Activated T-cell treated with anti-CD3 and anti-CD28 coated beads, Interleukin-2, amount 50 U/mL, for 72 hours (primary cell): ENCODE results near the gene TPST1. TPM values are rescaled to one million over a fixed set of nuclear protein-coding genes. Genes with fewer than 3 reads are reported as not detected.

Experiments used
- ATAC-seq, 2 donors: fragments of 150-1000 bp; cut with Tn5 transposase; replicated peaks in 1 of 2; 2 replicates each; pipeline ENCODE4 v1.10.0; 2021; ENCODE audit warnings: moderate library complexity in 2 of 2, mild to moderate bottlenecking in 1 of 2
- DNase-seq, 2 donors: peaks; one replicate each; pipeline ENCODE4 v3.0.0; 2021 to 2022; ENCODE audit warnings: mixed read lengths in 1 of 2
- H3K27ac Mint-ChIP-seq: one replicate; pipeline ENCODE4 v1.8.0; 2022; ENCODE audit warnings: mild to moderate bottlenecking, moderate library complexity, mixed read lengths
- H3K27me3 Mint-ChIP-seq: one replicate; pipeline ENCODE4 v1.8.0; 2022; ENCODE audit warnings: low read depth, mixed read lengths
- H3K36me3 Mint-ChIP-seq, 2 donors: one replicate each; pipeline ENCODE4 v1.8.0; 2022; ENCODE audit warnings: mixed read lengths in 2 of 2, mild to moderate bottlenecking in 1 of 2; ENCODE audit not compliant: insufficient read depth in 2 of 2
- H3K4me1 Mint-ChIP-seq: one replicate; pipeline ENCODE4 v1.8.0; 2022; ENCODE audit warnings: low read depth, mixed read lengths
- H3K4me3 Mint-ChIP-seq, 2 donors: one replicate each; pipeline ENCODE4 v1.8.0; 2022; ENCODE audit warnings: mild to moderate bottlenecking in 2 of 2, mixed read lengths in 2 of 2, moderate library complexity in 2 of 2
- H3K9me3 Mint-ChIP-seq, 2 donors: one replicate each; pipeline ENCODE4 v1.8.0; 2022; ENCODE audit warnings: mixed read lengths in 2 of 2
- total RNA-seq, 2 donors: library from RNA; stranded (reverse); gene quantifications; one replicate each; pipeline ENCODE4 v1.2.3, GENCODE V29; 2022

The TPST1 gene
- total RNA-seq, 2 donors from 2014 or later: 2.1 to 2.3 TPM

DNA sequence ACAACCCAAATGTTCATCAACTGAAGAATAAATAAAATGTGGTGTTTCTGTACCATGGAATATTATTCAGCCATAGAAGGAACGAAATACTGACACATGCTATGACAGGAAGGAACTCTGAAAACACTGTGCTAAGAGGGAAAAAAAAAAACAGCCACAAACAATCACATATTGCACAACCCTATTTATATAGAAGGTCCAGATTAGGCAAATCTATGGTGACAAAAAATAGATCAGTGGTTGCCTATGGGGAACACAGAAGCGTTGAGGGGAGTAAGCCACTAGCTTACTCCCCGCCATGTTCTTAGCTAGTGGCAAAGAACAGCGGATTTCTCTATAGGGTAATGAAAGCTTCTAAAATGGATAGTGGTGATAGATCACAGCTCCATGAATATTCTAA, 198.4 kb downstream of the TPST1 start:
- H3K4me1 Mint-ChIP-seq: no peaks in the 10 kb centered on the region
- H3K36me3 Mint-ChIP-seq: peaks cover 9 to 12% of the 10 kb centered on the region in 2 donors
- no peak for ATAC-seq
- H3K4me3 Mint-ChIP-seq: no peak overlapping the region
- no peak overlapping the region for H3K27ac Mint-ChIP-seq
- H3K27me3 Mint-ChIP-seq: no peaks in the 10 kb centered on the region
- H3K9me3 Mint-ChIP-seq: peaks cover 3% of the 10 kb centered on the region in 2 donors
- DNase-seq: no peak

DNA sequence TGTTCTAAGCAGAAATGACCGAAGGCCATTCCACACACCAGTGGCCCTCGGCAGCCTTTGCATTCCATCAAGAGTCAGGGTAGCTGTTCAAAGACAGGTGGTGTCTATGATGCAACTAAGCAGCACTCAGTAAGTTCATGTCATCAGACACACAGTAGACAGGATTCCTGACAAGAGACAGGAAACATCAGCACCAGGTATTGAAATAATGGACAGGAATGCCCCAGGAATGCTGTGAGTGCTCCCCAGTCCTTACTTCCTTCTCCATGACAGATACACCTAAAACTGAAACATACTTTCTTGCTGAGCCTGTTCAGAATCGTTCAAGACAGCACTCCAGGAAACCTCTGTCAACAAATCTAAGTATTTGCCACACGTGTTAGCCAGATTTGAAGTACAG, 204.4 kb downstream of the TPST1 start:
- no peak for DNase-seq
- Mint-ChIP-seq H3K36me3 (no peaks in the 10 kb centered on the region), H3K27ac (no peak overlapping the region), H3K4me3 (no peak overlapping the region), H3K9me3 (no peaks in the 10 kb centered on the region), H3K27me3 (no peaks in the 10 kb centered on the region), H3K4me1 (peaks cover 13% of the 10 kb centered on the region)
- ATAC-seq: no peak

Other genes starting within 250 kb of the TPST1 start
- gene GUSB, start 223.1 kb upstream of the TPST1 start, total RNA-seq: 10 to 100 TPM; 51.7 to 52.9 TPM
- gene ASL, start 129.5 kb upstream of the TPST1 start, total RNA-seq: 10 to 100 TPM; 13.8 to 16.6 TPM
- gene CRCP, start 90.5 kb upstream of the TPST1 start, total RNA-seq: 10 to 100 TPM; 36.3 to 48.8 TPM